Erythroblast (primary cell): ENCODE data around the gene KIF25.

Source experiments
- GATA1 ChIP-seq: IDR thresholded peaks from 2 replicates; pipeline ENCODE4 v1.6.1; 2011; ENCODE audit warnings: low read depth, mild to moderate bottlenecking, control low read depth, low read length, moderate library complexity
- POLR2A ChIP-seq: IDR thresholded peaks from 2 replicates; pipeline ENCODE4 v1.6.1; 2011; ENCODE audit warnings: mild to moderate bottlenecking, low read length

DNA sequence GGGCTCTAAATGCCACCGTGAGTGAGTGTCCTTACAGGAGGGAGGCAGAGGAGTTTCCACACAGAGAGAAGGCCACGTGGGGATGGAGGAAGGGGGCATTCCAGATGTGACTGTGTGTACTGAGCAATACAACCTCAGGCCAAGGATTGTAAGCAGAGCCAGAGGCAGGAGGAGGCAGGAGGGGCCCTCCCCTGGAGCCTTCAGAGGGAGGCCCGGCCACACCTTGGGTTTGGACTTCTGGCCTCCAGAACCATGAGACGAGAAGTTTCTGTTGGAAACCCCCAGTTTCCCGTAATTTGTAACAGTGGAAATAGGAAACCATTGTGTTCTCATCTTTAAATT is 9.3 kb upstream of the KIF25 start:
- TF ChIP-seq POLR2A (no peak), GATA1 (no peak)
